ENCODE data around the gene GNAL.

DNA sequence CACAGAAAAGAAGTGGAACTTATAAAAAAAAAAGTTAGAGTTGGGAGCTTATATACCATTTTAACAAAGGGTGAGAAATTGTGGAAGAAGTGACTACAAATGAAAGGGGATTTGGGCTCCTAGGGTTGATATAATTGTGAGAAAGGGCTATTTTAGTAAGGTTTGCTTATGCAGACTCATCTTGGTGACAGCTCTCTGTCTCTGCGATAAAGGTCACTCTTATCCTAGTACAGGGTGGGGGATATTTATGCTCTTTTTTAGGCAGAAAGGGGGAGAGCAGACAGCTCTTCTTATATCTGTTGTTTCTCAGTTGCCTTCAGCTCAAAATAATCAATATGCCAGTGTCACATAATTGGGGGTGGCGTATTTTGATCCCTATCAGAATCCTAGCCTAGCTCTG lies 130.9 kb downstream of the GNAL start:
- TF ChIP-seq POLR2A (IDR thresholded peaks at IDR 0.05) = no peak
- TF ChIP-seq, protein P1, sequence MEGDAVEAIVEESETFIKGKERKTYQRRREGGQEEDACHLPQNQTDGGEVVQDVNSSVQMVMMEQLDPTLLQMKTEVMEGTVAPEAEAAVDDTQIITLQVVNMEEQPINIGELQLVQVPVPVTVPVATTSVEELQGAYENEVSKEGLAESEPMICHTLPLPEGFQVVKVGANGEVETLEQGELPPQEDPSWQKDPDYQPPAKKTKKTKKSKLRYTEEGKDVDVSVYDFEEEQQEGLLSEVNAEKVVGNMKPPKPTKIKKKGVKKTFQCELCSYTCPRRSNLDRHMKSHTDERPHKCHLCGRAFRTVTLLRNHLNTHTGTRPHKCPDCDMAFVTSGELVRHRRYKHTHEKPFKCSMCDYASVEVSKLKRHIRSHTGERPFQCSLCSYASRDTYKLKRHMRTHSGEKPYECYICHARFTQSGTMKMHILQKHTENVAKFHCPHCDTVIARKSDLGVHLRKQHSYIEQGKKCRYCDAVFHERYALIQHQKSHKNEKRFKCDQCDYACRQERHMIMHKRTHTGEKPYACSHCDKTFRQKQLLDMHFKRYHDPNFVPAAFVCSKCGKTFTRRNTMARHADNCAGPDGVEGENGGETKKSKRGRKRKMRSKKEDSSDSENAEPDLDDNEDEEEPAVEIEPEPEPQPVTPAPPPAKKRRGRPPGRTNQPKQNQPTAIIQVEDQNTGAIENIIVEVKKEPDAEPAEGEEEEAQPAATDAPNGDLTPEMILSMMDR (IDR thresholded peaks at IDR 0.05) = no peak
- no peak for TF ChIP-seq POLR2AphosphoS5 (IDR thresholded peaks at IDR 0.05)

Measured in sigmoid colon (tissue), 4 donors.